Activated B cell treated with CpG ODN at 0.5 μM for 24 hours (primary cell): ENCODE results near the gene RBBP8. TPM values are rescaled to one million over a fixed set of nuclear protein-coding genes. Genes with fewer than 3 reads are reported as not detected.
A peak's percentile ranks its signal among the peaks of the same experiment; 100 is the strongest.

Source experiments
- ATAC-seq: fragments of 200-7000 bp; cut with Tn5 transposase; one replicate; pipeline ENCODE4 v1.10.0; 2021; ENCODE audit warnings: low read depth, mild to moderate bottlenecking, moderate library complexity
- CTCF ChIA-PET: fragments of 350-600 bp; sonication (Branson Sonifier 250); formaldehyde crosslinking; loops from one replicate; lab custom pipeline; 2021; ENCODE audit warnings: antibody characterized with exemption; lab: Charles Lee
- POLR2A ChIA-PET: fragments of 350-600 bp; sonication (Branson Sonifier 250); formaldehyde crosslinking; loops from one replicate; lab custom pipeline; 2021; ENCODE audit warnings: antibody characterized with exemption; lab: Charles Lee
- DNase-seq: peaks from one replicate; pipeline ENCODE4 v3.0.0; 2022
- H3K27ac Mint-ChIP-seq: one replicate; pipeline ENCODE4 v1.8.0; 2020; ENCODE audit warnings: mixed read lengths
- H3K27me3 Mint-ChIP-seq: one replicate; pipeline ENCODE4 v1.8.0; 2021; ENCODE audit warnings: mixed read lengths
- H3K36me3 Mint-ChIP-seq: one replicate; pipeline ENCODE4 v1.8.0; 2021; ENCODE audit warnings: low read depth, mixed read lengths
- H3K4me1 Mint-ChIP-seq: one replicate; pipeline ENCODE4 v1.8.0; 2021; ENCODE audit warnings: mixed read lengths
- H3K4me3 Mint-ChIP-seq: one replicate; pipeline ENCODE4 v1.8.0; 2020; ENCODE audit warnings: mild to moderate bottlenecking, mixed read lengths
- H3K9me3 Mint-ChIP-seq: one replicate; pipeline ENCODE4 v1.8.0; 2020; ENCODE audit warnings: mixed read lengths
- CTCF ChIP-seq: fragments of 200-600 bp; IDR thresholded peaks from one replicate; pipeline ENCODE4 v1.8.0; 2022; ENCODE audit warnings: antibody characterized with exemption, mild to moderate bottlenecking
- intact Hi-C: fragments of 100-400 bp; cut with micrococcal nuclease; formaldehyde crosslinking; loops from one replicate; pipeline ENCODE4 v1.15.1; 2024
- total RNA-seq: library from RNA; stranded (reverse); gene quantifications from 2 replicates; pipeline ENCODE4 v1.2.3, GENCODE V29; 2022

Gene RBBP8
- total RNA-seq, 1 donor from 2014 or later = 29.3 TPM

- Mint-ChIP-seq H3K4me3 (peak overlapping the region; percentile 11), H3K27me3 (no peaks in the 10 kb centered on the region), H3K4me1 (peaks cover 24% of the 10 kb centered on the region), H3K9me3 (no peaks in the 10 kb centered on the region), H3K36me3 (peaks cover 7% of the 10 kb centered on the region), H3K27ac (no peak overlapping the region)
- intact Hi-C loops = loop anchor here (1.0 to 10.0 kb wide), 7 partner anchors 53 to 1185 kb away; partner anchors contain the start of genes MIB1 and NPC1
- POLR2A ChIA-PET = interaction anchor here (0.7 kb wide), 1 partner anchor 581 kb away, joined by 3 read pairs; no protein-coding TSS in a partner anchor
- no peak for TF ChIP-seq CTCF
- DNase-seq (peak; percentile 51), ATAC-seq (peak; percentile 37)
- CTCF ChIA-PET = interaction anchor here (0.6 to 5.5 kb wide), 9 partner anchors 20 to 483 kb away, joined by 3 to 63 read pairs (median 9); no protein-coding TSS in a partner anchor
Measured at GRCh38 chr18:22930089-22930713, 2.9 kb upstream of the RBBP8 start.

- peak overlapping the region; percentile 94 for H3K4me3 Mint-ChIP-seq
- no peak for DNase-seq
- peaks cover 15% of the 10 kb centered on the region for H3K36me3 Mint-ChIP-seq
- POLR2A ChIA-PET = interaction anchor here (0.6 to 1.5 kb wide), 13 partner anchors 8 to 563 kb away, joined by 3 to 9 read pairs (median 6); no protein-coding TSS in a partner anchor
- peaks cover 28% of the 10 kb centered on the region for H3K4me1 Mint-ChIP-seq
- H3K9me3 Mint-ChIP-seq = no peaks in the 10 kb centered on the region
- no peak for TF ChIP-seq CTCF
- intact Hi-C loops = loop anchor here (1.0 to 10.0 kb wide), 11 partner anchors 45 to 1494 kb away; partner anchors contain the start of genes ESCO1, IMPACT, MIB1 and RIOK3
- no peaks in the 10 kb centered on the region for H3K27me3 Mint-ChIP-seq
- CTCF ChIA-PET = interaction anchor here (0.7 to 5.5 kb wide), 5 partner anchors 18 to 479 kb away, joined by 3 to 63 read pairs (median 4); no protein-coding TSS in a partner anchor
- no peak for ATAC-seq
- H3K27ac Mint-ChIP-seq = peak overlapping the region; percentile 68
Measured at GRCh38 chr18:22932885-22933205, 283 bp upstream of the RBBP8 start.

GRCh38 chr18:22933966-22934423, 867 bp downstream of the RBBP8 start:
- no peak for TF ChIP-seq CTCF
- H3K36me3 Mint-ChIP-seq = peaks cover 25% of the 10 kb centered on the region
- peaks cover 28% of the 10 kb centered on the region for H3K4me1 Mint-ChIP-seq
- ATAC-seq (peak; percentile 20), DNase-seq (no peak)
- intact Hi-C loops = loop anchor here (1.0 to 10.0 kb wide), 11 partner anchors 44 to 1493 kb away; partner anchors contain the start of genes ESCO1, IMPACT, MIB1 and RIOK3
- ChIA-PET CTCF (interaction anchor here (1.3 to 5.5 kb wide), 2 partner anchors 49 to 478 kb away, joined by 6 to 63 read pairs; no protein-coding TSS in a partner anchor), POLR2A (interaction anchor here (0.8 to 1.5 kb wide), 8 partner anchors 9 to 562 kb away, joined by 3 to 9 read pairs (median 5); a partner anchor contains a TSS)
- H3K27ac Mint-ChIP-seq = peak overlapping the region; percentile 96
- H3K4me3 Mint-ChIP-seq = peak overlapping the region; percentile 94
- H3K27me3 Mint-ChIP-seq = no peaks in the 10 kb centered on the region
- H3K9me3 Mint-ChIP-seq = no peaks in the 10 kb centered on the region

- Mint-ChIP-seq H3K36me3 (peaks cover 33% of the 10 kb centered on the region), H3K4me1 (peaks cover 32% of the 10 kb centered on the region), H3K9me3 (no peaks in the 10 kb centered on the region), H3K27ac (no peak overlapping the region), H3K27me3 (no peaks in the 10 kb centered on the region), H3K4me3 (peak overlapping the region; percentile 94)
- DNase-seq (no peak), ATAC-seq (no peak)
- ChIA-PET CTCF (interaction anchor here (1.1 kb wide), 1 partner anchor 49 kb away, joined by 4 read pairs; no protein-coding TSS in a partner anchor), POLR2A (interaction anchor here (0.6 to 0.7 kb wide), 2 partner anchors 44 to 444 kb away, joined by 4 read pairs; no protein-coding TSS in a partner anchor)
- intact Hi-C loops = loop anchor here (5.0 to 10.0 kb wide), 3 partner anchors 137 to 1190 kb away; partner anchors contain the start of gene MIB1
- TF ChIP-seq CTCF = no peak
Measured at GRCh38 chr18:22934789-22935188, 1.7 kb downstream of the RBBP8 start.
